Astrocyte (in vitro differentiated cells and primary cell): ENCODE measurements around the gene BLOC1S4. TPM values are rescaled to one million over a fixed set of nuclear protein-coding genes. Genes with fewer than 3 reads are reported as not detected.

Experiments
- DNase-seq: peaks from one replicate; pipeline ENCODE4 v3.0.0-alpha.2; 2010; ENCODE audit warnings: low read depth
- FAIRE-seq: peaks from 2 replicates; lab custom pipeline; 2011; peaks lifted over from hg19 to GRCh38; lab: Jason Lieb, UNC
- H2AFZ ChIP-seq: 2 replicates; pipeline ENCODE4 v1.6.0; 2012; ENCODE audit warnings: low read depth, low read length, inconsistent platforms
- H3K27ac ChIP-seq: 2 replicates; pipeline ENCODE4 v1.5.1; 2011; ENCODE audit warnings: low read depth, low read length, inconsistent platforms
- H3K27me3 ChIP-seq: 2 replicates; pipeline ENCODE4 v1.6.0; 2011; ENCODE audit warnings: low read length, inconsistent platforms; ENCODE audit not compliant: insufficient read depth
- H3K36me3 ChIP-seq: 2 replicates; pipeline ENCODE4 v1.5.1; 2011; ENCODE audit warnings: low read length, inconsistent platforms; ENCODE audit not compliant: insufficient read depth
- H3K4me1 ChIP-seq: 2 replicates; pipeline ENCODE4 v1.5.1; 2011; ENCODE audit warnings: low read length, inconsistent platforms; ENCODE audit not compliant: insufficient read depth
- H3K4me2 ChIP-seq: 2 replicates; pipeline ENCODE4 v1.6.0; 2012; ENCODE audit warnings: low read length, inconsistent platforms
- H3K4me3 ChIP-seq: 2 replicates; pipeline ENCODE4 v1.5.1; 2011; ENCODE audit warnings: low read depth, mild to moderate bottlenecking, low read length, inconsistent platforms; ENCODE audit not compliant: insufficient read depth
- H3K79me2 ChIP-seq: 2 replicates; pipeline ENCODE4 v1.6.0; 2012; ENCODE audit warnings: mild to moderate bottlenecking, low read length, inconsistent platforms; ENCODE audit not compliant: insufficient read depth
- H3K9ac ChIP-seq: 2 replicates; pipeline ENCODE4 v1.6.0; 2012; ENCODE audit warnings: mild to moderate bottlenecking, low read length, inconsistent platforms
- H3K9me3 ChIP-seq: 2 replicates; pipeline ENCODE4 v1.5.1; 2012; ENCODE audit warnings: low read depth, mild to moderate bottlenecking, low read length, inconsistent platforms; ENCODE audit not compliant: insufficient read depth
- H4K20me1 ChIP-seq: 2 replicates; pipeline ENCODE4 v1.6.0; 2012; ENCODE audit warnings: low read length, inconsistent platforms; ENCODE audit not compliant: insufficient read depth
- H3K27ac Mint-ChIP-seq: one replicate; pipeline ENCODE4 v1.8.0; 2021; ENCODE audit warnings: mild to moderate bottlenecking, mixed read lengths; ENCODE audit not compliant: unreplicated experiment
- H3K27me3 Mint-ChIP-seq: one replicate; pipeline ENCODE4 v1.8.0; 2021; ENCODE audit warnings: low read depth, mixed read lengths; ENCODE audit not compliant: unreplicated experiment
- H3K36me3 Mint-ChIP-seq: one replicate; pipeline ENCODE4 v1.8.0; 2021; ENCODE audit warnings: low read depth, mixed read lengths; ENCODE audit not compliant: unreplicated experiment
- H3K4me1 Mint-ChIP-seq: one replicate; pipeline ENCODE4 v1.8.0; 2021; ENCODE audit warnings: low read depth, mixed read lengths; ENCODE audit not compliant: unreplicated experiment
- H3K4me3 Mint-ChIP-seq: one replicate; pipeline ENCODE4 v1.8.0; 2021; ENCODE audit warnings: mild to moderate bottlenecking, moderate library complexity, mixed read lengths; ENCODE audit not compliant: unreplicated experiment
- H3K9me3 Mint-ChIP-seq: one replicate; pipeline ENCODE4 v1.8.0; 2021; ENCODE audit warnings: mild to moderate bottlenecking, mixed read lengths; ENCODE audit not compliant: unreplicated experiment
- CTCF ChIP-seq: IDR thresholded peaks from 2 replicates; pipeline ENCODE4 v1.5.1; 2011; ENCODE audit warnings: low read depth, mild to moderate bottlenecking, inconsistent platforms, low read length, moderate library complexity; ENCODE audit not compliant: insufficient read depth
- EZH2 ChIP-seq: IDR thresholded peaks from 2 replicates; pipeline ENCODE4 v1.6.1; 2012; ENCODE audit warnings: mild to moderate bottlenecking, low read length, inconsistent platforms; ENCODE audit not compliant: insufficient read depth
- total RNA-seq: library from RNA; stranded (reverse); gene quantifications from 2 replicates; pipeline ENCODE4 v1.2.1, GENCODE V29; 2021

BLOC1S4 gene
- total RNA-seq, 1 donor from 2014 or later, result 20.9 TPM

DNA sequence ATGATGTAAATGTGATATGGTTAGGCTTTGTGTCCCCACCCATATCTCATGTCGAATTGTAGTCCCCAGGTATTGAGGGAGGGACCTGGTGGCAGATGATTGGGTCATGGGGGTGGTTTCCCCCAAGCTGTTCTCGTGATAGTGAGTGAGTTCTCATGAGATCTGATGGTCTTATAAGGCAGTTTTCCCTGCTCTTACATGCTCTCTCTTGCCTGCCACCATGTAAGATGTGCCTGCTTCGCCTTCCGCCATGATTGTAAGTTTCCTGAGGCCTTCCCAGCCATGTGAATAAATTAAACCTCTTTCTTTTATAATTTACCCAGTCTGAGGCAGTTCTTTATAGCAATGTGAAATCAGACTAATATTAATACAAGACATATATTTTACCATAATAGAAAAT is 23.9 kb downstream of the BLOC1S4 start:
- no peak overlapping the region for H3K27ac ChIP-seq
- H3K4me1 ChIP-seq, result no peaks in the 10 kb centered on the region
- H3K79me2 ChIP-seq, result no peaks in the 10 kb centered on the region
- H3K4me1 Mint-ChIP-seq, result no peaks in the 10 kb centered on the region
- H3K9me3 Mint-ChIP-seq, result no peaks in the 10 kb centered on the region
- no peak overlapping the region for H3K4me3 Mint-ChIP-seq
- H2AFZ ChIP-seq, result no peak overlapping the region
- H3K27me3 Mint-ChIP-seq, result no peaks in the 10 kb centered on the region
- H3K4me3 ChIP-seq, result no peak overlapping the region
- H3K27me3 ChIP-seq, result no peaks in the 10 kb centered on the region
- no peak for DNase-seq
- no peak overlapping the region for H3K9ac ChIP-seq
- no peak for FAIRE-seq
- no peaks in the 10 kb centered on the region for H3K36me3 ChIP-seq
- H3K4me2 ChIP-seq, result no peak overlapping the region
- H3K9me3 ChIP-seq, result no peaks in the 10 kb centered on the region
- H3K27ac Mint-ChIP-seq, result no peak overlapping the region
- no peaks in the 10 kb centered on the region for H3K36me3 Mint-ChIP-seq
- no peaks in the 10 kb centered on the region for H4K20me1 ChIP-seq
- TF ChIP-seq EZH2 (no peak), CTCF (no peak)

DNA sequence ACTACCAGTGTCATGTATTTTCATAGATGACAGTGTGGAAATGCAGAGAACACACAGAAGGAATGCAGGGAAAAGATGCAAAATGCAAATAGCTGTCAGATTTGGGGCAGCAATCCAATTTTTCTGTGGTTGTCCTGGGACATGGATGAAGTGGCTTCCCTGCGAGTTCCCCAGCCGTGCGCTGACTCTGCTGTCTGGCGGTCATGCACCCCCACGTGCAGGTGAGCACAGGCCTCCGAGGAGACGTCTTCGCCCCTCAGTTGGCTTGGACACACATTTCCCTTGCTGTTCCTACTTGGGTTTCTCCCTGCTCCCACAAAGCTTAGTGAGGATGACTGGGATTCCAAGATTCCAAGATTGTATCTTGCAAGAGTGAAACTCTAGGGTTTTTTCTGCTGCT is 24.4 kb downstream of the BLOC1S4 start:
- no peak for DNase-seq
- no peak overlapping the region for H3K4me3 Mint-ChIP-seq
- no peak for FAIRE-seq

More for the DNA sequence above, 24.4 kb downstream of the BLOC1S4 start:
- Histone ChIP-seq H4K20me1 (no peaks in the 10 kb centered on the region), H3K27me3 (no peaks in the 10 kb centered on the region), H3K4me3 (no peak overlapping the region), H2AFZ (no peak overlapping the region), H3K9me3 (no peaks in the 10 kb centered on the region), H3K27ac (no peak overlapping the region), H3K9ac (no peak overlapping the region), H3K36me3 (no peaks in the 10 kb centered on the region), H3K4me2 (no peak overlapping the region), H3K4me1 (no peaks in the 10 kb centered on the region), H3K79me2 (no peaks in the 10 kb centered on the region)
- H3K9me3 Mint-ChIP-seq, result no peaks in the 10 kb centered on the region
- H3K4me1 Mint-ChIP-seq, result no peaks in the 10 kb centered on the region
- H3K36me3 Mint-ChIP-seq, result no peaks in the 10 kb centered on the region
- H3K27ac Mint-ChIP-seq, result no peak overlapping the region
- TF ChIP-seq EZH2 (no peak), CTCF (no peak)
- H3K27me3 Mint-ChIP-seq, result no peaks in the 10 kb centered on the region
